Tibial nerve (tissue), 3 donors: ENCODE data around the gene MYRF.

Experiments
- POLR2A ChIP-seq, 2 donors: fragments of 450-650 bp; IDR thresholded peaks; one replicate each; pipeline ENCODE4 v1.6.1; 2017; ENCODE audit warnings: antibody characterized with exemption in 2 of 2, mild to moderate bottlenecking in 2 of 2, moderate library complexity in 2 of 2
- TF ChIP-seq, protein P1 (sequence below), 5 experiments: fragments of 200-600 bp in 3 of 5; fragments of 450-650 bp in 2 of 5; sonication (generic) in 3 of 5; IDR thresholded peaks; one replicate each; pipeline ENCODE4 v1.5.1; 2016 to 2019; ENCODE audit warnings: antibody characterized with exemption in 5 of 5, mild to moderate bottlenecking in 3 of 5, moderate library complexity in 2 of 5

DNA sequence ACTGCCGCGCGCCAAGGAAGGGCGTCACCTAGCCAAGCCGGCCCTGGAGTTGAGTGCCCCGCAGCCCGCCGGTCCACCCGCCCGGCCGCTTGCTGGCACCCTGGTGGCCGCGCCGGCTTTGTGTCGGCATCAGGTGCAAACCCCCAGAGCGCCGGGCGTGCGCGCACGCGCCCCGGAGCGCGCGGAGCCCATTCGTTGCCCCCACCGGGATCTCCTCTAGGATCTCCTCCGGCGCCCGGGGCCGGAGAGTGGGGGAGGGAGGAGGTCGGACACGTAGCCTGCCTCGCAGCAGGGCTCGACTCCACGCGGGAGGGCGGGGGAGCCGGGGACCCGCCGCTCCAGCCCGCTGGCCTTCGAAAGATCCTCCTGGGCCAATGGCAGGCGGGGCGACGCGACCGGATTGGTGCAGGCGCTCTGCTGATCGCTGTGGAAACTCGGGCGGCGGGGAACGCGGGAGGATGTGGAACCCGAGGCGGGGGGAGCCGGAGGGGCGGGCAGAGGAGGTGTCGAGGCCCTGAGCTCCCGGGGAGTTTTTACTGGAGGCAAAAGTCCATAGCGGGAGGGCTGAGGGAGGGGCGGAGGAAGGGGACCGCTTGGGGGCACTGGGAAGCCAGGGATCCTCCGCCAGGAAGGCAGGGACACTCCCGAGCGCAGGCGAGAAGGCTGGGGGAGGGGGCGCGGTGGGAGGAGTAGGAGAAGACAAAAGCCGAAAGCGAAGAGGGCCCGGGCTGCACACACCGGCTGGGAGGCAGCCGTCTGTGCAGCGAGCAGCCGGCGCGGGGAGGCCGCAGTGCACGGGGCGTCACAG lies 75.3 kb downstream of the MYRF start, which contains the start of gene FADS2:
- TF ChIP-seq POLR2A (IDR thresholded peaks at IDR 0.05): peak in 1 of 2 donors; percentile 49
- TF ChIP-seq, protein P1, sequence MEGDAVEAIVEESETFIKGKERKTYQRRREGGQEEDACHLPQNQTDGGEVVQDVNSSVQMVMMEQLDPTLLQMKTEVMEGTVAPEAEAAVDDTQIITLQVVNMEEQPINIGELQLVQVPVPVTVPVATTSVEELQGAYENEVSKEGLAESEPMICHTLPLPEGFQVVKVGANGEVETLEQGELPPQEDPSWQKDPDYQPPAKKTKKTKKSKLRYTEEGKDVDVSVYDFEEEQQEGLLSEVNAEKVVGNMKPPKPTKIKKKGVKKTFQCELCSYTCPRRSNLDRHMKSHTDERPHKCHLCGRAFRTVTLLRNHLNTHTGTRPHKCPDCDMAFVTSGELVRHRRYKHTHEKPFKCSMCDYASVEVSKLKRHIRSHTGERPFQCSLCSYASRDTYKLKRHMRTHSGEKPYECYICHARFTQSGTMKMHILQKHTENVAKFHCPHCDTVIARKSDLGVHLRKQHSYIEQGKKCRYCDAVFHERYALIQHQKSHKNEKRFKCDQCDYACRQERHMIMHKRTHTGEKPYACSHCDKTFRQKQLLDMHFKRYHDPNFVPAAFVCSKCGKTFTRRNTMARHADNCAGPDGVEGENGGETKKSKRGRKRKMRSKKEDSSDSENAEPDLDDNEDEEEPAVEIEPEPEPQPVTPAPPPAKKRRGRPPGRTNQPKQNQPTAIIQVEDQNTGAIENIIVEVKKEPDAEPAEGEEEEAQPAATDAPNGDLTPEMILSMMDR (IDR thresholded peaks at IDR 0.05): peak in 2 of 5 experiments; percentile 30 to 33
